IPS-NIHi7 (cell line): ENCODE results near the gene SLC25A18.
"Not testable (repeated sequence)": the region's sequence is repeated elsewhere in the genome, so short reads cannot be mapped to it uniquely, and the experiment has no call there.

ENCODE experiments used
- DNase-seq: peaks from one replicate; pipeline ENCODE4 v3.0.0; 2012; ENCODE audit warnings: mixed read lengths; ENCODE audit errors: extremely low spot score

The SLC25A18 gene, protein sequence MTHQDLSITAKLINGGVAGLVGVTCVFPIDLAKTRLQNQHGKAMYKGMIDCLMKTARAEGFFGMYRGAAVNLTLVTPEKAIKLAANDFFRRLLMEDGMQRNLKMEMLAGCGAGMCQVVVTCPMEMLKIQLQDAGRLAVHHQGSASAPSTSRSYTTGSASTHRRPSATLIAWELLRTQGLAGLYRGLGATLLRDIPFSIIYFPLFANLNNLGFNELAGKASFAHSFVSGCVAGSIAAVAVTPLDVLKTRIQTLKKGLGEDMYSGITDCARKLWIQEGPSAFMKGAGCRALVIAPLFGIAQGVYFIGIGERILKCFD

DNA sequence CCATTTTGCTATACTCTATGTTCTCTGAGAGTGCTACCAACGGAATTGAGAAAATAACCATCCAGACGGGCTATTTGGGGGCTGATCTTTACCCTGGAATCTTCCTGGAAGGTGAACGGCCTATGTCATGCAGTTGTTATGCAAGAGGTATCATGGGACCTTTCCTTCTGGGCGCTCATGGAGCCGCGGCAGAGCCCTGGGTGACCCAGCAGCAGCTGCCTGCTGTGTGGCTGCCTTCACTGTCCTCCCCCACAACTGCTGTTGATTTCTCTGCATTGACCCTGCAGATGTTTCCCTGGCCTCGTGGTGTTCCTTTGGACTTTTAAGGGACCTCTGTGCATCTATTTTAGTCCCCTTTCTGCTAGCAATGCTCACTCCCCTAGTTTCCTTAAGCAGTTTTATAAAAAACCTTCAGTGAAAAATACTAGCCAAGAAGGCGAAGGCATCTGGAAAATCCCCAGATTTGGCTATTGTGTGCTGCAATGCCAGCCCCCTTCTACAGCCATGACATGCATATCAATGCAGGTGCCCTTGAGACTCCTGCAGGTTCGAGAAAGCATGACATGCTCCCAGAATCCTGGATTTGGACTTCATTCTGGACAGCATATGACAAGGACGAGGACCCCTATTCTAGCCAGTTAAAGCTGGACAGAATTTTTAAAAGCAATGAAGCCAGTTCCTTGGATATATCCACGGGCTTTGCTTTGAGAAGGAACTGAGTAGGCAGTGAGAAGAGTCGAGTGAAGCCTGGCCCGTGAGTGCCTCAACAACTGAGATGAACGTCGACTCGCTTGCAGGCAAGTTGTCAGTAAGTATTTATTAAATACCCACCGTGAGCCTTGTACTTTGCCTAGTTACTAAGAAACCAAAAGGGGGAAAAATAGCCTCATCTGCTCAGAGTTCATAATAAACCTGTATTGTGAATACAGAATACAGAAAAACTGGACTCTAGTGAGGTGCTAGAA is at the start of gene SLC25A18:
SLC25A18 (plus strand) TSS at position 593 of the 965 bp plus-strand sequence. CDS start 16,447 bp downstream, outside the sequence.
- peak; percentile 57 for DNase-seq

DNA sequence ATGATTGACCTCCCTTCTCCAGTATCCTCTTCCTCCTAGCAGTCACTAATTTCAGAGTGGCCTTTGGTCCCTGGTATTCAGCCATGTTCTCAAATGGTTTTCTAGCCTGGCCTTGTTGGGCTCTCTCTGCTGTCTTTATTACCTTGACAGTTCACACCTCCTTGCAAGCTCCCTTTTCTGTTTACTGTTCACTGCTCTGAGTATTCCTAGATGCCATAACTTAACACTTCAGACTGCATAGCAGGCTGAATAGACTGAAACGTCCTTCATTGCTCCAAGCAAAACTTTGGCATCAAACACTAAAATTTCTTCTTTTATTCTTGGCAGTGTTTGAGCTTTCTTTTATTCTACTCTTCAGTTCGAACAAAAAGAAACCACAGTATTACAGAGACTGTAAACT is 49.7 kb upstream of the SLC25A18 start:
- no peak for DNase-seq

DNA sequence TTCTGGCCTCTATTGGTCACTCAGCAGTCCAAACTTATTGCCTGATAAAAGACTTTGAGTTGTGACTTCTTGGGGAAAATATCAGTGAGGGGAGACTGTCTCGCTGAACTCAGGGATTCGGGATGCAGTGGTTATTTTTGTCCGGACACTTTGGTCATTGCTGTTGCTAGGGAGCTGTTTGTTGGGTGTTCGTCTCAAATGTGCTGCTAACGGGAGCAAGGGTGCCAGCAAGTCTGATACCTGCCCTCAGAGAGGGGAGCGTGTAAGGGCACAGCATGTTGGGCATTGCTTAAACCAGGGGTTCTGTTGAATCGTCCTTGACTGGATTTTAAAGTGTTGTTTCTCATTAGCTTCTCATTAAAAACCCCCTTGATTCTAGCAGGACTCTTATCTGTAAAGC is 49.2 kb upstream of the SLC25A18 start:
- DNase-seq, result no peak

GRCh38 chr22:17518406-17518805 is 44.9 kb upstream of the SLC25A18 start:
- no peak for DNase-seq

DNA sequence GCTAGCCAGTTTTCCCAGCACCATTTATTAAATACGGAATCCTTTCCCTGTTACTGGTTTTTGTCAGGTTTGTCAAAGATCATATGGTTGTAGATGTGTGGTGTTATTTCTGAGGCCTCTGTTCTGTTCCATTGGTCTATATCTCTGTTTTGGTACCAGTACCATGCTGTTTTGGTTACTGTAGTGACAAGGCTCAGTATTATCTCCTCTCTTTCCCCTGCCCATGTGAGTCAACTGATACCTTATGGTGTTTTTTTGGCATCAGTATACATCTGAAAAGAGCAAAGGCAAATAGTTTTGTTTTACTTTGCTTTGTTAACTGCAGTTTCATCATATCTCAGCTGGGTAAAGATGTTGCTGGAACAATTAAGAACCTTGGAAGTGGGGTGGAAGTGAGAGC is 41.3 kb upstream of the SLC25A18 start:
- DNase-seq, result not testable (repeated sequence)

GRCh38 chr22:17523925-17524324 is 39.4 kb upstream of the SLC25A18 start:
- no peak for DNase-seq

DNA sequence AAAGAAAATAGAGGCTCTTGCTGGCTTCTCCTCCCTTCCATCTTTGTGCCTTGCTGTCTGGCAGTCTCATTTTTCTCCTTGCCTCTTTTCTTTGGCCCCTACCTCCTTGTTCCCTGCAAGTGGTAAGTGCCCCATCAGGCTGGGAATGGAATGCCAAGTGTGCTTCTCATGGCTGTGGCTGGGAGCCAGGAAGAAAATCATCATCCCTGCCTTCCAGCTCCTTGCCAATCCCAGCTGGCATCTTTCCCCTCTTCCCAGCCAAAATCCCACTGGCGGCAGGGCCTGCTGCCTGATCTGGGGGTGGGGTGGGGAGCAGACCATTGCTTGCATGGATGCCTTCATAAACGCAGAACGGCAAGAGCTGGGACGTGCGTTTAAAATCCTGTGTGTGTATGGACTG is 27.0 kb upstream of the SLC25A18 start:
- no peak for DNase-seq

- no peak for DNase-seq
Observed at GRCh38 chr22:17537155-17537554, 26.1 kb upstream of the SLC25A18 start.

DNA sequence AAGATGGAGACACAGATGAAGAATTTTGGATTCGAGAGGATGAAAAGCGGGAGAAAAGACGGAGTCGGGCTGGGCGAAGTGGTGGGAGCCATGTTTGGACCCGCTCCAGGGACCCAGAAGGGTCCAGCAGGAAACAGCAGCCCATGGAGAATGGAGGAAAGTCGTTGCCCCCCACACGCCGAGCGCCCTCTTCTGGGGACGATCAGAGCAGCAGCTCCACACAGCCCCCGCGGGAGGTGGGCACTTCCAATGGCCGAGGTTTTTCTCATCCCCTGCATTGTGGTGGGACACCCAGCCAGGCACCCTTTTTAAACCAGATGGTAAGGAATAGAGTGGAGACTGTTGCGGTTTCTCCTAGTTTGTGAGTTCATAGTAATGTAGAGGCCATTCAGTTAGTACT is 22.8 kb upstream of the SLC25A18 start:
- DNase-seq, result peak; percentile 70

DNA sequence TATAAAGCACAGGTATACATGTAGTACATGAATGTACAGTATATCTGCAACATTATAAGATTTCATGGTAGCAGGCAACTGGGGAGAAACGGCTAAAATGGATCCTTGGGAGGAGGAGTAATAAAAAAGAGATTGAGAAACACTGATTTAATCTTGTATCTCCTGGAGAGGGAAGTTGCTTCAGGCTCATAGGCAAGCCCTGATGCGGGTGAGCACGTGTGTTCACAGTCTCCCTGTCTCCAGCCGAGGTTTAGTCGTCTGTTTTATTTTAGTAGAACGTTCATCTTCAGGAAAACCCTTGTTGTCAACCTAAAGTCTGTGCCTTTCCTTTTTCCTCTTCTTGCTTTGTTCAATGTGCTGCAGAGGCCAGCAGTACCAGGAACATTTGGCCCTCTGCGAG is 21.8 kb upstream of the SLC25A18 start:
- no peak for DNase-seq

DNA sequence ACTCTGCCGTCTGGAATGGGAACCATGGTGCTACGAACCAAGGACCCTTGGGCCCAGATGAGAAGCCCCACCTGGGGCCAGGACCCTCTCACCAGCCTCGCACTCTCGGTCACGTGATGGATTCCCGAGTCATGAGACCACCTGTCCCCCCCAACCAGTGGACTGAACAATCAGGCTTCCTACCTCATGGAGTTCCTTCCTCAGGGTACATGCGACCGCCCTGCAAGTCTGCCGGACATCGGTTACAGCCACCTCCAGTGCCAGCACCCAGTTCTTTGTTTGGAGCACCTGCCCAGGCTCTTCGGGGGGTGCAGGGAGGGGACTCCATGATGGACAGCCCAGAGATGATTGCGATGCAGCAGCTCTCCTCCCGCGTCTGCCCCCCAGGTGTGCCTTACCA is 20.8 kb upstream of the SLC25A18 start:
- DNase-seq, result no peak

DNA sequence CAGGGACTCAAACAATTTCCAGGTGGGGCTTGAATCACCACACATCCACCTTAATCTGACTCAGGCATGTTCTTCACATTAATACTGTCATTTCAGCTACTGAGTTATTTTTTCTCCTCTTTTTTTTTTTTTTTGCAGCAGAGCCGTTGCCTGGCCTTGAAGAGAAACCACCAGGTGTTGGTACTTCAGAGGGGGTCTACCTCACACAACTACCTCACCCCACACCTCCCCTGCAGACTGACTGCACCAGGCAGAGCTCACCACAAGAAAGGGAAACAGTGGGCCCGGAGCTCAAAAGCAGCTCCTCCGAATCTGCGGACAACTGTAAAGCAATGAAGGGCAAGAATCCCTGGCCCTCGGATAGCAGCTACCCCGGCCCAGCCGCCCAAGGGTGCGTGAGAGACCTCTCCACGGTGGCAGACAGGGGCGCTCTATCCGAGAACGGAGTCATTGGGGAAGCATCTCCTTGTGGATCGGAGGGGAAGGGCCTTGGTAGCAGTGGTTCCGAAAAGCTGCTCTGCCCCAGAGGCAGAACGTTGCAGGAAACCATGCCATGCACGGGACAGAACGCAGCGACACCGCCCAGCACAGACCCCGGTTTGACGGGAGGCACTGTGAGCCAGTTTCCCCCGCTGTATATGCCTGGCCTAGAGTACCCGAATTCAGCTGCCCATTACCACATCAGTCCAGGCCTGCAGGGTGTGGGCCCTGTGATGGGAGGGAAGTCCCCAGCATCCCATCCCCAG is 15.1 kb upstream of the SLC25A18 start:
- no peak for DNase-seq

DNA sequence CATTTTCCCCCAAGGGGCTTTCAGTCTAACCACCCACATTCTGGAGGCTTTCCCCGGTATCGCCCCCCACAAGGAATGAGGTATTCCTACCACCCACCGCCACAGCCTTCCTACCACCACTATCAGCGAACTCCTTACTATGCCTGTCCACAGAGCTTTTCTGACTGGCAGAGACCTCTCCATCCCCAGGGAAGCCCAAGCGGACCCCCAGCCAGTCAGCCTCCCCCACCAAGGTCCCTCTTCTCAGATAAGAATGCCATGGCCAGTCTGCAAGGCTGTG is 14.6 kb upstream of the SLC25A18 start:
- no peak for DNase-seq

- DNase-seq, result no peak
Observed at GRCh38 chr22:17549183-17549582, 14.1 kb upstream of the SLC25A18 start.

- DNase-seq, result no peak
Observed at GRCh38 chr22:17549655-17550054, 13.6 kb upstream of the SLC25A18 start.

GRCh38 chr22:17552737-17553136 is 10.6 kb upstream of the SLC25A18 start:
- no peak for DNase-seq

DNA sequence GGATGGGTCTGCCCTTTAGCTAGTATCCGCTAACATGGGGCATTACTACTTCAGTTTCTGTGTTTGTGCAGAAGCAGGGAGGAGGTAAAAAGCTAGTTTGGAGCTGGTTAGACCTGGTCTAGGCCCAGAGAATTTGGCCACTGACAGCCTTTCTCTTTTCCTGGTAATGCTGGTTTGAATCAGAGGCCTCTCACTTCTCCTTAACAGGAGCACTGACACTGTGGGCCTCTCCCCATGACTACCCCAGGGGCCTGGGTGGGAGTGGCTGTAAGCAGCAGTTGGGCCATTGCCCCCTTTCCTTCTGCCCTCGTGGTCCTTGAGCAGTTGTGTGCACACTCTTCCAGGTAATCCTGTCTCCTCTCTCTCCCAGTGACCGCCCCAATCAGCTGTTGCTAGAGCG is 8.5 kb upstream of the SLC25A18 start:
- no peak for DNase-seq

DNA sequence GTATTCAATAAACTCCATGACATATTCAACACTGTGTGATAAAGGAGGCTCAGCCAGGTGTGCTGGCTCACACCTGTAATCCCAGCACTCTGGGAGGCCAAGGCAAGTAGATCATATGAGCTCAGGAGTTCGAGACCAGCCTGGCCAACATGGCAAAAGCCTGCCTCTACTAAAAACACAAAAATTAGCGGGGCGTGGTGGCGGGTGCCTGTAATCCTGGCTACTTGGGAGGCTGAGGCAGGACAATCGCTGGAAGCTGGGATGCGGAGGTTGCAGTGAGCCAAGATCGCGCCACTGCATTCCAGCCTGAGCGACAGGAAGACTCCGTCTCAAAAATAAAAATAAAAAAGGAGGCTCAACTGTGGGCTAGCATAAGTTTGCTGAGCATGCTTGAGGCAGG is 4.1 kb upstream of the SLC25A18 start:
- no peak for DNase-seq

- DNase-seq, result no peak
Observed at GRCh38 chr22:17563936-17564391, 666 bp downstream of the SLC25A18 start.

GRCh38 chr22:17566016-17566687 is 2.9 kb downstream of the SLC25A18 start:
- not testable (repeated sequence) for DNase-seq

GRCh38 chr22:17566776-17567175 is 3.5 kb downstream of the SLC25A18 start:
- no peak for DNase-seq
